Activated CD8-positive, alpha-beta memory T cell treated with anti-CD3 and anti-CD28 coated beads, Interleukin-2, amount 10 ng/mL, durations not matched to agents 7 days and 5 days (primary cell): ENCODE data around the gene CCDC195. TPM values are rescaled to one million over a fixed set of nuclear protein-coding genes. Genes with fewer than 3 reads are reported as not detected.

ENCODE experiments used
- ATAC-seq: fragments of 150-1000 bp; cut with Tn5 transposase; one replicate; pipeline ENCODE4 v1.10.0; 2021; ENCODE audit warnings: moderate library complexity
- CTCF ChIA-PET: fragments of 350-600 bp; sonication (Branson Sonifier 250); formaldehyde crosslinking; loops from one replicate; lab custom pipeline; 2021; ENCODE audit warnings: antibody characterized with exemption; lab: Charles Lee
- DNase-seq: peaks from one replicate; pipeline ENCODE4 v3.0.0-alpha.2; 2020
- H3K27ac Mint-ChIP-seq: one replicate; pipeline ENCODE4 v1.8.0; 2021; ENCODE audit warnings: mild to moderate bottlenecking, mixed read lengths
- H3K27me3 Mint-ChIP-seq: one replicate; pipeline ENCODE4 v1.8.0; 2021; ENCODE audit warnings: mixed read lengths
- H3K36me3 Mint-ChIP-seq: one replicate; pipeline ENCODE4 v1.8.0; 2021; ENCODE audit warnings: mild to moderate bottlenecking, mixed read lengths
- H3K4me1 Mint-ChIP-seq: one replicate; pipeline ENCODE4 v1.8.0; 2021; ENCODE audit warnings: mixed read lengths
- H3K4me3 Mint-ChIP-seq: one replicate; pipeline ENCODE4 v1.8.0; 2021; ENCODE audit warnings: mild to moderate bottlenecking, moderate library complexity, mixed read lengths
- H3K9me3 Mint-ChIP-seq: one replicate; pipeline ENCODE4 v1.8.0; 2022; ENCODE audit warnings: low read depth, mixed read lengths
- total RNA-seq, 2 experiments: library from RNA; stranded (reverse); gene quantifications; one replicate each; pipeline ENCODE4 v1.2.3, GENCODE V29; 2021

The CCDC195 gene
- total RNA-seq, 2 experiments from 2014 or later = not detected

DNA sequence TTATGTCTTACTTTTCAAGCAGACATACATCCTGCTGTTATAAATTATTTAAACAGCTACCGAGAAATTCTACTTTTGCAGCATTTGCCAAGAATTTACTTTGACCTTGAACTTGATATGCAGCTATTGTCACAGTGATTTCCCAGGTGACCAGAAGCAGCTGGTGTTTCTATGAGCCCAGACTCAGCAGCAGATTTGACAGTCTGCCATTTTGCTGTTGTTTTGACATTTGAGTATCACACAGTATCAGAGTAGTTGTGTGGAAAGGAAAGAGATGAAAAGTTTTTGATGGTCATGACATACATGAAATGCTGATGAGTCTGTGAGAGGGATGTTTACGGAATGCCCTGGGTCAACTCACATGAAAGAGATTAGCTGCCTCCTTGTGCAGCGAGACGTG, 6.6 kb upstream of the CCDC195 start:
- H3K27me3 Mint-ChIP-seq = peaks cover 5% of the 10 kb centered on the region
- CTCF ChIA-PET = no interaction called here
- no peaks in the 10 kb centered on the region for H3K4me1 Mint-ChIP-seq
- ATAC-seq (no peak), DNase-seq (no peak)
- H3K27ac Mint-ChIP-seq = no peak overlapping the region
- no peak overlapping the region for H3K4me3 Mint-ChIP-seq
- H3K36me3 Mint-ChIP-seq = no peaks in the 10 kb centered on the region
- H3K9me3 Mint-ChIP-seq = peaks cover 3% of the 10 kb centered on the region

- H3K4me1 Mint-ChIP-seq = no peaks in the 10 kb centered on the region
- ATAC-seq (no peak), DNase-seq (no peak)
- peaks cover under 1% of the 10 kb centered on the region for H3K9me3 Mint-ChIP-seq
- CTCF ChIA-PET = no interaction called here
- H3K27me3 Mint-ChIP-seq = peaks cover 5% of the 10 kb centered on the region
- no peak overlapping the region for H3K27ac Mint-ChIP-seq
- no peaks in the 10 kb centered on the region for H3K36me3 Mint-ChIP-seq
- no peak overlapping the region for H3K4me3 Mint-ChIP-seq
These were observed 6.1 kb upstream of the CCDC195 start for GRCh38 chr2:224722250-224722649.

DNA sequence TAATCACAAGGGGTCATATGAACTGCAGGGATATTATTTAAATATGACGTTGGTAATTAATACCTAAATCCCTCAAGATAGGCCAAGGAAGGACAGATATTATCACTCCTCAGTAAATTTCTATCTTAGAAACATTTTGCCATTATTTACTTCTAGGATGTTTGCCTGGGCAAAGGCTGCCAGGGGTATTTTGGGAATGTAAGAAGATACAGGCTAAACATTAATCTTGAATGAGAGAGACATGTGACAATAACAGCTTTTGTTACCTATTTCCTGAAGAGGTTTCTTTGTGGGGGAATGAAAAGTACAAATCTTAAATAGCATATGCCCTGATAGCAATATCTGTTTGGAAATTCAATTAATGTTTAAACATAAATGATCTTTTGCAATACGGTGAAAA, 756 bp upstream of the CCDC195 start:
- ATAC-seq = no peak
- no peak overlapping the region for H3K4me3 Mint-ChIP-seq
- no peaks in the 10 kb centered on the region for H3K36me3 Mint-ChIP-seq
- peaks cover 2% of the 10 kb centered on the region for H3K9me3 Mint-ChIP-seq
- no peak overlapping the region for H3K27ac Mint-ChIP-seq
- CTCF ChIA-PET = no interaction called here
- no peaks in the 10 kb centered on the region for H3K4me1 Mint-ChIP-seq
- DNase-seq = no peak
- peaks cover 8% of the 10 kb centered on the region for H3K27me3 Mint-ChIP-seq

DNA sequence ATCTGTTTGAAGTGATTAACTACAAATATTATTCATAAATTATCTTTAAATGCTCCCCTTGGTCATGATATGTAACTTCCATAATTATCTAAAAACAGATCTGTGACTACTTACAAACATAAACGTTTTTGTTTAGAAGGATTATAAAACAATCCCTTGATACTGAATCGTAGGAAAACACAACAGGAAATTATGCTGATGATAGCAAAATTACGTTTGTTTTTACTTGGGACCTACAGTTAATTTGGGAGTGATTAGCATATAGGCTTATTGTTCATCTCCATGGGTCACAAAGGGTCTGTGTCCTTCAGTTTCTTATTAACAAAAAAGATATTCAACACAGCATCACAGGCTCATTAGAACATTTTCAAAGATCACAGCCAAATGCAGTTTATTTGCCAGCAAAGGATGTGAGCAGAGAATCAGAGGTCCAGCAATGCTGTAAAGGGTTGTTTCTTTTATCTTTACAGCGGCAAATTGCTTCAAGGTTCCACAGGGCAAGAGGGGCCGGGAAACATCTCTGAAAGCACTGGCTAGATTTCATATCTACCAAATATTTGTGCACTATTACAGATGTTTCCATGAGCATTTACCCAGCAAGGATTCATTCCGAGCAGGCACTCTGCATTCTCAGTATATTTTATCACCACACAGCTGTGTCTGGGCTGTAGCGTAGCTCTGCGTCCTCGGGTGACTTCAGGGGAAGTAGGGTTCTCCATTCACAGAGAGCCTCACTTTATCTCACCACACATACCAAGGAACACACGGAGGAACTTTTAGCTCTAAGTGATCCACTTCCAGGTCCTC, 4.1 kb downstream of the CCDC195 start:
- peaks cover 2% of the 10 kb centered on the region for H3K9me3 Mint-ChIP-seq
- H3K36me3 Mint-ChIP-seq = no peaks in the 10 kb centered on the region
- CTCF ChIA-PET = no interaction called here
- no peak overlapping the region for H3K27ac Mint-ChIP-seq
- H3K4me3 Mint-ChIP-seq = no peak overlapping the region
- peaks cover 16% of the 10 kb centered on the region for H3K27me3 Mint-ChIP-seq
- no peaks in the 10 kb centered on the region for H3K4me1 Mint-ChIP-seq
- no peak for ATAC-seq
- DNase-seq = no peak

DNA sequence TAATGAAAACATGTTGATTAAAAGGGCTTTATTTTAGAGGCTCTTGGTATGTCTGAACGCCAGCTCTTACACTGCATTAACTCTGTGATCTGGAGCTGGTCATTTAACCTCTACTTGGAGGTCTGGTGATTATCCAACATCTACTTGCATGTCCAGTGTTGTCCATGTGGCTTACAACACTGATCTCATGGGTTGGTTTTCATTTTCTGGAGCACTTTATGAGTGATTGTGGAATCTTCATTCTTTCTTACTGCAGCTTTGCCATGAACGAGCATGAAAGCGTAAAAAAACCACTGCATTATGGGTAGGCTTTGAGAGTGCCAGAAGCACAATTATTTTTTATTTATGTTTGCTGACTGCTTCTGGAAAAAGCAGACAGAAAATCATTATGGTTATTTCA, 4.8 kb downstream of the CCDC195 start:
- no peaks in the 10 kb centered on the region for H3K4me1 Mint-ChIP-seq
- H3K9me3 Mint-ChIP-seq = peaks cover 2% of the 10 kb centered on the region
- no peak overlapping the region for H3K4me3 Mint-ChIP-seq
- ATAC-seq (no peak), DNase-seq (no peak)
- no peak overlapping the region for H3K27ac Mint-ChIP-seq
- CTCF ChIA-PET = no interaction called here
- H3K36me3 Mint-ChIP-seq = no peaks in the 10 kb centered on the region
- H3K27me3 Mint-ChIP-seq = peaks cover 14% of the 10 kb centered on the region

GRCh38 chr2:224709301-224709700, 6.9 kb downstream of the CCDC195 start:
- ATAC-seq (no peak), DNase-seq (no peak)
- Mint-ChIP-seq H3K27me3 (peaks cover 19% of the 10 kb centered on the region), H3K27ac (no peak overlapping the region), H3K36me3 (no peaks in the 10 kb centered on the region), H3K4me3 (no peak overlapping the region), H3K9me3 (peaks cover 2% of the 10 kb centered on the region), H3K4me1 (no peaks in the 10 kb centered on the region)
- CTCF ChIA-PET = no interaction called here

DNA sequence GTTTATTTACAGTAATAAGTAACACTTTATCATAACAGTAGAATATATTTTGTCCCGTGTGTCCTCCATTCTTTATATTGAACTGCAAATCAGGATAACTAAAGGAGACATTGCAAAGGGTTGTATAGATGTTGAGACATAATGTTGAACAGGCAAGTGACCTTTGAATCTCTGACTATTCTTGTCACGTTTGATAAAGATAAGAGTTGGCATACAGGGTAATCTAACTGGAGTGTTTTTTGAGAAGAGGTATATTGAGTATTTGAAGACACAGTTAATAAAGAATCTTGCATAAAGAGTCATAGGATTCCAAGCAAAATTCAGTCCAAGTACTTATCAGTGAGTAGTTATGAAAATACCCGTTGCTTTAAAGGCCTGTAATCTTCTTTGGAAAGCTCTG, 21.7 kb downstream of the CCDC195 start:
- no peaks in the 10 kb centered on the region for H3K9me3 Mint-ChIP-seq
- no peak for DNase-seq
- no peak overlapping the region for H3K4me3 Mint-ChIP-seq
- CTCF ChIA-PET = no interaction called here
- H3K36me3 Mint-ChIP-seq = no peaks in the 10 kb centered on the region
- H3K27me3 Mint-ChIP-seq = peaks cover 8% of the 10 kb centered on the region
- no peak for ATAC-seq
- no peaks in the 10 kb centered on the region for H3K4me1 Mint-ChIP-seq
- no peak overlapping the region for H3K27ac Mint-ChIP-seq

DNA sequence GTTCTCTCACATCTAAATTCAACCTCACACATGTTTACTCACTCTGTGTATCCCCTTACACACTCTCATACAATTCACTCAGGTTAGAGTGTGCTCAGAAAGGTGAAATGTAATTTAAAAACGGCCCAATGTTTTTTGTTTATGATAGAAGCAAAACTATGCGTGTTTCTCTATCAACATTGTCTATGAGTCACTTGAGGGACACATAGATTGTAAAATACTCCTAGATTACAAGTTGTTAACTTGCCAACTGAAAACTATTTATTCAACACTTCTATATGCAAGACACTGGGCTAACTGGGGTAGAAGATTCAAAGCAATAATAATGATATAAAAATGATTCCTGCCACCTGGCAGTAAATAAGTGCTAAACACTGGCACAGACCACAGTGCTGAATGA, 24.6 kb downstream of the CCDC195 start:
- H3K4me3 Mint-ChIP-seq = no peak overlapping the region
- no peaks in the 10 kb centered on the region for H3K9me3 Mint-ChIP-seq
- H3K27ac Mint-ChIP-seq = no peak overlapping the region
- no peaks in the 10 kb centered on the region for H3K4me1 Mint-ChIP-seq
- no peaks in the 10 kb centered on the region for H3K36me3 Mint-ChIP-seq
- peaks cover 2% of the 10 kb centered on the region for H3K27me3 Mint-ChIP-seq
- no peak for DNase-seq
- CTCF ChIA-PET = no interaction called here
- ATAC-seq = no peak

GRCh38 chr2:224690868-224691267, 25.3 kb downstream of the CCDC195 start:
- Mint-ChIP-seq H3K27ac (no peak overlapping the region), H3K4me3 (no peak overlapping the region), H3K36me3 (no peaks in the 10 kb centered on the region), H3K27me3 (peaks cover 2% of the 10 kb centered on the region), H3K4me1 (no peaks in the 10 kb centered on the region), H3K9me3 (no peaks in the 10 kb centered on the region)
- CTCF ChIA-PET = no interaction called here
- ATAC-seq (no peak), DNase-seq (no peak)

DNA sequence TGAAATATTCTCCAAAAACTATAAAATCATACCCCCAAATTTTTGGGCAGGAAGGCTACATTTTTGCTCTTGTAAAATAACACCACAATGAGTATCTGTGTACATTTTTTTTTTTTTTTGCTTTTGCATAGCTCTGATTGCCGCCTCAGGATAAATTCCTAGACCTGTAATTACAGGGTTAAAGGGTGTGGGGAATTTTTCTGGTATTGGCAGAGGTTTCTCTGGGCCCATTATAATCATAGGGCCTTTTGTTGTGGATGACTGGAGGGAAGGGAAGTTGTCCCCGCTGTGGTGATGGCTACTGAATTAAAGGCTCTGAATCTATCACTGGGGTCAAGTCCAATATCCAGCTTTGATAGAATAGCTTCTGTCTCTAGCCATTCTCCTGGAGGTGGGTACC, 26.6 kb downstream of the CCDC195 start:
- H3K4me3 Mint-ChIP-seq = no peak overlapping the region
- H3K9me3 Mint-ChIP-seq = no peaks in the 10 kb centered on the region
- CTCF ChIA-PET = no interaction called here
- H3K36me3 Mint-ChIP-seq = no peaks in the 10 kb centered on the region
- no peak overlapping the region for H3K27ac Mint-ChIP-seq
- H3K27me3 Mint-ChIP-seq = peaks cover 2% of the 10 kb centered on the region
- no peaks in the 10 kb centered on the region for H3K4me1 Mint-ChIP-seq
- DNase-seq (no peak), ATAC-seq (no peak)

DNA sequence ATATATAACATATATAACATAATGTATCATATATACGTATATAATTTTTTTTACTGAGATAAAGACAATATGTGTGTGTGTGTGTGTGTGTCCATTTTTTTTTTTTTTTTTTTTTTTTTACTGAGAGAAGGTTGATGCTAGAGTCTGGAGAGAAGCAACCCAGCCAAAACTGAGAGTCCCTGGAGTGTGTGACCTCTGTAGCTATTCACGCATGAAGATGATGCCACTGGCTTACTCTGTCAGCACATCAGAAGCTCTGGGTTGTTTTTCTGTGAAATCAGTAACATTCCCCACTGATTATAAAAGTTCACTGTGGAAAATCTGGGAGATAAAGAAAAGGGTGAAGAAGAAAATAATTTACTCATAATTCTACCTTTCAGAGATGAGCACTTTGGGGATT, 27.2 kb downstream of the CCDC195 start:
- Mint-ChIP-seq H3K4me3 (no peak overlapping the region), H3K27ac (no peak overlapping the region), H3K27me3 (peaks cover 3% of the 10 kb centered on the region), H3K9me3 (no peaks in the 10 kb centered on the region), H3K36me3 (no peaks in the 10 kb centered on the region), H3K4me1 (no peaks in the 10 kb centered on the region)
- no peak for ATAC-seq
- no peak for DNase-seq
- CTCF ChIA-PET = interaction anchor here (0.6 kb wide), 1 partner anchor 707 kb away, joined by 3 read pairs; no protein-coding TSS in a partner anchor

- Mint-ChIP-seq H3K4me1 (no peaks in the 10 kb centered on the region), H3K27me3 (peaks cover 5% of the 10 kb centered on the region), H3K36me3 (no peaks in the 10 kb centered on the region), H3K27ac (no peak overlapping the region), H3K4me3 (no peak overlapping the region), H3K9me3 (no peaks in the 10 kb centered on the region)
- DNase-seq (no peak), ATAC-seq (no peak)
- CTCF ChIA-PET = interaction anchor here (0.9 kb wide), 1 partner anchor 16 kb away, joined by 3 read pairs; no protein-coding TSS in a partner anchor
These were observed 29.0 kb downstream of the CCDC195 start for GRCh38 chr2:224687156-224687555.

DNA sequence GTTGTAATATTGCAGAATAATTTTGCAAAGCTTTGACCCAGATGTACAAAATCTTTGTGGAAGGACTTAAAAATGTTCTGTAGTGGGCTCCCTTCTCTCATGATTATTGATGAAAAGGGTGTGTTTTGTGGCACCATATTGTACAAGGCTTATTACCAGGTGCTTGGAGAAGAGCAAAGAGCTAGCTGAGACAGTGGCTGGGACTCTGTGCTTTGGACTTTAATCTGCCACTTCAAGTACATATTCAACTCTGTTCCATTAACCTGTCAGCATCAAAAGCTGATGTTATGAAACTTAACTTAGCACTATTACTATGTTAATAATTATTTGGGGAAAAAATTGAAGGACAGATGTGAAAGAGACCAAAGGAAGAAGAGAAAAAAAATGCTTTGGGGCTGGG, 31.0 kb downstream of the CCDC195 start:
- no peak for DNase-seq
- H3K36me3 Mint-ChIP-seq = no peaks in the 10 kb centered on the region
- no peaks in the 10 kb centered on the region for H3K9me3 Mint-ChIP-seq
- H3K27me3 Mint-ChIP-seq = peaks cover 5% of the 10 kb centered on the region
- H3K4me1 Mint-ChIP-seq = no peaks in the 10 kb centered on the region
- CTCF ChIA-PET = interaction anchor here (0.7 kb wide), 1 partner anchor 9 kb away, joined by 3 read pairs; no protein-coding TSS in a partner anchor
- ATAC-seq = no peak
- H3K27ac Mint-ChIP-seq = no peak overlapping the region
- H3K4me3 Mint-ChIP-seq = no peak overlapping the region

- Mint-ChIP-seq H3K4me1 (no peaks in the 10 kb centered on the region), H3K27ac (no peak overlapping the region), H3K36me3 (no peaks in the 10 kb centered on the region), H3K9me3 (no peaks in the 10 kb centered on the region), H3K4me3 (no peak overlapping the region), H3K27me3 (peaks cover 5% of the 10 kb centered on the region)
- DNase-seq = no peak
- no peak for ATAC-seq
- CTCF ChIA-PET = no interaction called here
These were observed 34.0 kb downstream of the CCDC195 start for GRCh38 chr2:224682134-224682533.
